Neural cell (in vitro differentiated cells): ENCODE results near the gene PTGES. TPM values are rescaled to one million over a fixed set of nuclear protein-coding genes. Genes with fewer than 3 reads are reported as not detected.

Experiments
- H2AFZ ChIP-seq: fragments of 200-600, 300-800 bp; sonication (generic), shearing (Covaris generic); 2 replicates; pipeline ENCODE4 v1.6.0; 2014; ENCODE audit warnings: low read depth, mild to moderate bottlenecking, antibody characterized with exemption, low read length, moderate library complexity
- H3F3A ChIP-seq: fragments of 200-600 bp; shearing (Covaris generic); 2 replicates; pipeline ENCODE4 v1.6.1; 2016; ENCODE audit warnings: mild to moderate bottlenecking, moderate library complexity, mixed read lengths, antibody characterized with exemption, low read length; ENCODE audit not compliant: insufficient read depth, poor library complexity, severe bottlenecking
- H3K27ac ChIP-seq: fragments of 200-600, 300-800 bp; sonication (generic), shearing (Covaris generic); 2 replicates; pipeline ENCODE4 v1.5.1; 2014; ENCODE audit warnings: mild to moderate bottlenecking, low read length, moderate library complexity
- H3K27me3 ChIP-seq: fragments of 300-800, 200-600 bp; sonication (generic), shearing (Covaris generic); 2 replicates; pipeline ENCODE4 v1.6.0; 2014; ENCODE audit warnings: mild to moderate bottlenecking, low read depth, low read length, moderate library complexity; ENCODE audit not compliant: insufficient read depth
- H3K36me3 ChIP-seq: fragments of 300-800, 200-600 bp; sonication (generic), shearing (Covaris generic); 2 replicates; pipeline ENCODE4 v1.5.1; 2014; ENCODE audit warnings: mild to moderate bottlenecking, antibody characterized with exemption, low read length, moderate library complexity; ENCODE audit not compliant: insufficient read depth
- H3K4me2 ChIP-seq: fragments of 300-800, 200-600 bp; sonication (generic), shearing (Covaris generic); 2 replicates; pipeline ENCODE4 v1.6.0; 2014; ENCODE audit warnings: mild to moderate bottlenecking, low read length
- H3K4me3 ChIP-seq: fragments of 300-800, 200-600 bp; sonication (generic), shearing (Covaris generic); 2 replicates; pipeline ENCODE4 v1.5.1; 2014; ENCODE audit warnings: mild to moderate bottlenecking, low read length, moderate library complexity
- H3K79me2 ChIP-seq: fragments of 200-600 bp; shearing (Covaris generic); replicated peaks from 2 replicates; pipeline ENCODE4 v1.6.0; 2014; ENCODE audit warnings: mild to moderate bottlenecking, low read length, moderate library complexity; ENCODE audit not compliant: insufficient read depth
- H3K9ac ChIP-seq: fragments of 300-800, 200-600 bp; sonication (generic), shearing (Covaris generic); 2 replicates; pipeline ENCODE4 v1.6.1; 2016; ENCODE audit warnings: mild to moderate bottlenecking, low read length, mixed read lengths
- H3K9me2 ChIP-seq: fragments of 200-600 bp; shearing (Covaris generic); 2 replicates; pipeline ENCODE4 v1.6.1; 2016; ENCODE audit warnings: mild to moderate bottlenecking, low read length, mixed read lengths; ENCODE audit not compliant: insufficient read depth
- H3K9me3 ChIP-seq: fragments of 200-600, 300-800 bp; sonication (generic), shearing (Covaris generic); 2 replicates; pipeline ENCODE4 v1.6.1; 2016; ENCODE audit warnings: mild to moderate bottlenecking, mixed run types, low read length, moderate library complexity, mixed read lengths
- H4K20me1 ChIP-seq: fragments of 200-600 bp; shearing (Covaris generic); 2 replicates; pipeline ENCODE4 v1.6.1; 2016; ENCODE audit warnings: mild to moderate bottlenecking, mixed run types; ENCODE audit not compliant: insufficient read depth
- CTCF ChIP-seq: fragments of 450-650 bp; IDR thresholded peaks from 2 replicates; pipeline ENCODE4 v1.5.1; 2014; ENCODE audit warnings: antibody characterized with exemption, mild to moderate bottlenecking, moderate library complexity; ENCODE audit not compliant: poor library complexity, severe bottlenecking
- EP300 ChIP-seq: fragments of 450-650 bp; conservative IDR thresholded peaks from 2 replicates; pipeline ENCODE4 v1.6.1; 2014; ENCODE audit warnings: antibody characterized with exemption, mild to moderate bottlenecking, moderate library complexity; ENCODE audit not compliant: poor library complexity, severe bottlenecking
- EZH2 ChIP-seq: fragments of 200-600, 300-800 bp; shearing (Covaris generic), sonication (generic); IDR thresholded peaks from 2 replicates; pipeline ENCODE4 v1.6.1; 2014; ENCODE audit warnings: antibody characterized with exemption, low read length, borderline replicate concordance, mild to moderate bottlenecking; ENCODE audit not compliant: insufficient read depth, poor library complexity, severe bottlenecking
- MXI1 ChIP-seq: fragments of 450-650 bp; conservative IDR thresholded peaks from 2 replicates; pipeline ENCODE4 v1.6.1; 2014; ENCODE audit warnings: antibody characterized with exemption, mild to moderate bottlenecking; ENCODE audit not compliant: poor library complexity, severe bottlenecking
- POLR2AphosphoS5 ChIP-seq: IDR thresholded peaks from 2 replicates; pipeline ENCODE4 v1.6.1; 2012
- RAD21 ChIP-seq: fragments of 450-650 bp; conservative IDR thresholded peaks from 2 replicates; pipeline ENCODE4 v1.6.1; 2014; ENCODE audit warnings: antibody characterized with exemption, mild to moderate bottlenecking, moderate library complexity
- REST ChIP-seq: IDR thresholded peaks from 2 replicates; pipeline ENCODE4 v1.6.1; 2012; ENCODE audit warnings: borderline replicate concordance
- SMC3 ChIP-seq: fragments of 450-650 bp; conservative IDR thresholded peaks from 2 replicates; pipeline ENCODE4 v1.6.1; 2014; ENCODE audit warnings: antibody characterized with exemption, mild to moderate bottlenecking, moderate library complexity; ENCODE audit not compliant: poor library complexity
- TAF1 ChIP-seq: IDR thresholded peaks from 2 replicates; pipeline ENCODE4 v1.6.1; 2012; ENCODE audit warnings: low read depth
- polyA plus RNA-seq: library from polyadenylated mRNA; depleted of rRNA; stranded (reverse); fragments of >200 nt; gene quantifications from 2 replicates; pipeline ENCODE4 v1.2.3, GENCODE V29; 2014

The PTGES gene
- polyA plus RNA-seq, 1 donor from 2014 or later = 0.63 TPM

GRCh38 chr9:129701054-129701453, 51.8 kb downstream of the PTGES start:
- no peaks in the 10 kb centered on the region for H3K36me3 ChIP-seq
- H3K9ac ChIP-seq = no peak overlapping the region
- no peak overlapping the region for H3K4me3 ChIP-seq
- H2AFZ ChIP-seq = no peak overlapping the region
- H3K27me3 ChIP-seq = peaks cover 24% of the 10 kb centered on the region
- no peaks in the 10 kb centered on the region for H3F3A ChIP-seq
- H3K9me2 ChIP-seq = no peaks in the 10 kb centered on the region
- no peak overlapping the region for H3K4me2 ChIP-seq
- no peaks in the 10 kb centered on the region for H3K79me2 ChIP-seq
- H4K20me1 ChIP-seq = no peaks in the 10 kb centered on the region
- TF ChIP-seq POLR2AphosphoS5 (no peak), CTCF (no peak), EZH2 (no peak), RAD21 (no peak), TAF1 (no peak), SMC3 (no peak), REST (no peak), MXI1 (no peak), EP300 (no peak)
- no peaks in the 10 kb centered on the region for H3K9me3 ChIP-seq
- H3K27ac ChIP-seq = no peak overlapping the region

- H3K4me2 ChIP-seq = no peak overlapping the region
- no peaks in the 10 kb centered on the region for H3K9me2 ChIP-seq
- no peak overlapping the region for H3K9ac ChIP-seq
- H3K36me3 ChIP-seq = no peaks in the 10 kb centered on the region
- no peak overlapping the region for H2AFZ ChIP-seq
- H3K9me3 ChIP-seq = no peaks in the 10 kb centered on the region
- no peak overlapping the region for H3K27ac ChIP-seq
- no peak for TF ChIP-seq POLR2AphosphoS5
- TF ChIP-seq RAD21 = no peak
- no peak for TF ChIP-seq EZH2
- no peak for TF ChIP-seq SMC3
- no peak for TF ChIP-seq TAF1
- no peak for TF ChIP-seq MXI1
- no peak for TF ChIP-seq CTCF
- no peak for TF ChIP-seq EP300
- TF ChIP-seq REST = no peak
- H3K79me2 ChIP-seq = no peaks in the 10 kb centered on the region
- no peaks in the 10 kb centered on the region for H3F3A ChIP-seq
- no peak overlapping the region for H3K4me3 ChIP-seq
- H4K20me1 ChIP-seq = no peaks in the 10 kb centered on the region
- H3K27me3 ChIP-seq = peaks cover 31% of the 10 kb centered on the region
These were observed 54.5 kb downstream of the PTGES start for GRCh38 chr9:129698254-129698757.
